ENCODE data around the gene MPP7.
A peak's percentile ranks its signal among the peaks of the same experiment; 100 is the strongest.
"Not testable (repeated sequence)": the region's sequence is repeated elsewhere in the genome, so short reads cannot be mapped to it uniquely, and the experiment has no call there.

Gene MPP7

DNA sequence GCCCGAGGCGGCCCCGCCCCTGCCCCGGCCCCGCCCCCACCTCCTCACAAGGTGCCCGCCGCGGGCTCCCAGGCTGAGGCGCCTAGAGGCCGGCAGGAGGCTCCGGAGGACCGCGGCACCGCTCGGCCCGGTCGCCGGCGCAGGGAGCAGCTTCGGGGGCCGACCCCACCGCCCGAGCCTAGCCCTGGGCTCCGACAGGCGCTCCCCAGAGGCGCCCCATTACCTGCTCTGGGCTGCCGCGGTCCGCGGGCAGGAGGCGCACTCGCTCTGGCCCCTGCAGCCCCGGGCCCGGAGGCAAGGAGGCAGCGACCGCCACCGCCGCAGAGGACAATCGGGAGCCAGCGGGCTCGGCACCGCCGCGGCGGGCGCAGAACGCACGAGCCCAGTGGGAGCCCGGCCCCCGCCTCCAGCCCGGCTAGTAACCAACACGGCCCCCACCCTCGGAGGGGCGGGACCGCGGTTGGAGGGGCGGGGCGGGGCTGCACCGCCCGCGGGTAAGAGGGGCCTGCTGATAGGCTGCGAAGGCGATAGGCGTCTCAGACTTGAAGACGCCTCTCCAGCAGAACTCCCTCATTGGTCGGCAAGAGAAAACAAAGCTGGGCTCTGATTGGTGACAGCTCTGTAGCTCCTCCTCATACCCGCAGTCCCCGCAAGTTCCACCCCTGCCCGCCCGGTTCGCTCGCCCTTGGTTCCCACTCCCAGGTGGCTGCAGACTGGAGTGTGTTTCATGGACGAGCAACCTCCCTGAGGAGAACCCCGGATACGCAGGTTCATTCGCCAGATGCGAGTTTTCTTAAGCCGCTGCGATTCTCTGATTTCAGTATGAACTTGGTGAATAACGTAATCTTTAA lies at the start of gene MPP7:
MPP7 (minus strand) TSS at position 427 of the 851 bp plus-strand sequence. CDS start 64,460 bp downstream, outside the sequence.
- DNase-seq = peak; percentile 97

DNA sequence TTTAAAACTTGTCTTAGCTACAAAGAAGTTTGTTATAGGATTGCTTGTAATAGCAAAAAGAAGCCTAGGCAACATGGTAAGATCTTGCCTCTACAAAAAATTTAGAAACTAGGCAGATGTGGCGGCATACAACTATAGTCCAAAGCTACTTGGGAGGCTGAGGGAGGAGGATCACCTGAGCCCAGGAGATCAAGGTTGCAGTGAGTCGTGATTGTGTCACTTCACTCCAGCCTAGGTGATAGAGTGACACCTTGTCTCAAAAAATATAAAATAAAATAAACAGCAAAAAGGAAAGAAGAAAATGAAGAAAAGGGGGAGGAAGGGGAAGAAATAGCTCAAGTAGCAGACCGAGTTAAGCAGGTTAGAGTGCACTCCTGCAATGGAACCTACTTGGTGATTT lies 47.0 kb upstream of the MPP7 start:
- DNase-seq = no peak

DNA sequence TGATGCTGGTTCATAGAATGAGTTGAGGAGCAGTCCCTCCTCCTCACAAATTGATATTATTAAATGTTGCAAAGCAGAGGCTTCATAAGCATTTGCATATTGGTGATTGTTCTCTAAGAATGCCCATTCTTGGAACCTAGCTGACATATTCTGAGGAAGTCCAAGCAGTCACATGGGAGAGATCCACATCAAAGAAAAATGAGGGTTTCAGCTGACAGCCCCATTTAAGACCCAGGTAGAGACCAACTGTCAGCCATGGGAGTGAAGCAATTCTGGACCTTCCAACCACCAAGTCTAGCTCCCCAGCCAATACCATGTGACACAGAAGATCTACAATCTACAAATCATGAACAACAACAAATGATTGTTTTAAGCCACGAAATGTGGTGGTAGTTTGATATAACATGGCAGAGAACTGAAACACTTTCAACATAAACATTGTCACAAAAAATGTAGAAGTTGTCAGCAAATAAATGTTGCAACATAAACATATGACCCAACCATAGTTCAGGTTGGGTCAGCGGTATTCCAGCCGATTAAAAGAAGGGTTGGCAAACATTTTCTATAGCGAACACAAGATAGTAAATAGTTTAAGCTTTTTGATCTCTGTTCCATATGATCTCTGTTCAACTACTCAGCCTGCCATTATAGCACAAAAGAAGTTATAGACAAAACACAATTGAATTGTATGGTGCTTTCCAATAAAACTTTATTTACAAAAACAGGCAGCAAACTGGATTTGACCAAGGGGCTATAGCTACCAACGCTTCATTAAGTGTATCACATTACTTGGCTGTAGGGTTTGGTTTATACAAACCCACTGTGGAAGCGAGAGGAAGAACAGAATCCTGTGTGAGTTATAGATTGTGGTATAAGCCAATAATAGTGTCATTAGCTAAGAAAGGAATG lies 41.4 kb upstream of the MPP7 start:
- DNase-seq = no peak

DNA sequence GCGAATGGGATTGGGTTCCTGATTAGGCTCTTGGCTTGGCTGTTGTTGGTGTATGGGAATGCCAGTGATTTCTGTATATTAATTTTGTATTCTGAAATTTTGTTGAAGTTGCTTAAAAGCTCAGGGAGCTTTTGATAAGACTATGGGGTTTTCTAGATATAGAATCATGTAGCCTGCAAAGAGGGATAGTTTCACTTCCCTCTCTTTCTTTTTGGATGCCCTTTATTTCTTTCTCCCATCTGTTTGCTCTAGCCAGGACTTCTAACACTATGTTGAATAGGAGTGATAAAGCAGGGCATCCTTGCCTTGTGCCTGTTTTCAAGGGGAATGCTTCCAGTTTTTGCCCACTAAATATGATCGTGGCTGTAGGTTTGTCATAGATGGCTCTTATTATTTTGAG lies 40.4 kb upstream of the MPP7 start:
- no peak for DNase-seq

DNA sequence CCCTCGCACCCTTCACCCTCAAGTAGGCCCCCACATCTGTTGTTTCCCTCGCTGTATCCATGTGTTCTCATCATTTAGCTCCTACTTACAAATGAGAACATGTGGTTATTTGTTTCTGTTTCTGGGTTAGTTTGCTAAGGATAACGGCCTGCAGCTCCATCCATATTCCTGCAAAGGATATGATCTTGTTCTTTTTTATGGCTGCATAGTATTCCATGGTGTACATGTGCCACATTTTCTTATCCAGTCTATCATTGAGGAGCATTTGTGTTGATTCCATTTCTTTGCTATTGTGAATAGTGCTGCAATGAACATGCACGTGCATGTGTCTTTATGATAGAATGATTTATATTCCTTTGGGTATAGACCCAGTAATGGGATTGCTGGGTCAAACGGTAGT lies 38.8 kb upstream of the MPP7 start:
- DNase-seq = not testable (repeated sequence)

DNA sequence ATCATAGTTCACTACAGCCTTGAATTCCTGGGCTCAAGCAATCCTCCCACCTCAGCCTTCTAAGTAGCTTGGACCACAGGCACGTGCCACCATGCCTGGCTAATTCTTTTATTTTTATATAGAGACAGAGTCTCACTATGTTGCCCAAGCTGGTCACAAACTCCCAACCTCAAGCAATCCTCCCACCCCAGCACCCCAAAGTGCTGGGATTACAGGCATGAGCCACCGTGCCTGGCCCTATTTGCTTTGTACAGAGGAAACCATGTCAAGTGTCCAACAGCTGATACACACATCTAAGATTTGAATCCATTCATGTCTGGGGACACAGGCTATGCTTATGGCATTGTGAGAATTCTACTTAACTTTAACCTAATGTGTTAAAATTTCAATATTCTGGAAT lies 29.9 kb upstream of the MPP7 start:
- no peak for DNase-seq

DNA sequence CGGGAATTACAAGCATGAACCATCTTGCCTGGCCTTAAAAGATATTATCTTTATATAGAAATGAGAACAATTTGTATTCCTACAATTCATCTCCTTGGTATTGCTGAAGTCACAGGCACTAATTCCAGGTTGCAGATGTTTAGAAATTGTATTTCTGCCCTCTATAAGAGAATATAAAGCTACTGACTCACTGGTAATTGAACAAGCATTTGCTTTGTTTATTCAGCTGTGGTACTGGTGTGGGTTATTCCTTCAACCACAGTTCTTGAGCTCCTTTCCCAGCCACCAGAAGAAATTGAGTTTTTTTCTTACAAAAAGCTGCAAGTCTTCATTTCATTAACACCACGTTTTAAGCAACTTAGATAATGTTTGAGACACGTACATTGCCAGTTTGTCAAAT lies 29.0 kb upstream of the MPP7 start:
- DNase-seq = no peak

DNA sequence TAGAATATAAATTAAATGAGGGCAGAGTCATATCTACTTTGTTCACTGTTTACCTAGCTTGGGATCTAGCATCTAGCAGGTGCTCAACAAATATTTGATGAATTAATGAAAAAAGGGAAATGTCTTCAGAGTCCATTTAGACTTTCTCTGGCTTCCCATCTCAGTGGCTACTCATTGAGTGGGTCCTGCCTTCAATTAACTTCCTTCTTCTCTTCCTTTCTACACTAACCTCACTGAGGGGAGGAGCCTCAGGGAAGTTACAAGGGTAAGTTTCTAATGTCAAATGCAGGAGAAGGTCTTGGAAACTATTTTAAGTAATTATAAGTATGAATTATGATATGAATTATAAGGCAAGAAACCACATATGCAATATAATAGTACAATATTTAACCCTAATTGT lies 28.2 kb upstream of the MPP7 start:
- DNase-seq = no peak

DNA sequence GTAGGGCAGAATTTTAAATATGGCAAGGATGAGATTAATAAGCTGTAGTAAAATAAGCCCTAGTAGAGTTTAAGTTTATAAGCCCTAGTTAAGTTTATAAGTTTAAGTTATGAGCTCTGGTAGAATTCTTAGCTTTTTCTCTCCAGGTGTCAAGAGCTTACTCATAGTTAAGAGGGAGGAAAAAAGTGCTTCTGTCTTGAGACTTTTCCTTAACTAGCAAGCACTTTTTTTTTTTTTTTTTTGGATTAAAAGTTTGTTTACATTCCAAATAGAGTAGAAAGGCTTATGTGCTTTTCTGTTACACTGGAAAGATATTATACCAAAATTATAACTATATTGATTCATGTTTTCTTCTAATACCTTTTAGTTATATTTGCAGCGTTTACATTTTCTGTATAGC lies 25.5 kb upstream of the MPP7 start:
- DNase-seq = no peak

DNA sequence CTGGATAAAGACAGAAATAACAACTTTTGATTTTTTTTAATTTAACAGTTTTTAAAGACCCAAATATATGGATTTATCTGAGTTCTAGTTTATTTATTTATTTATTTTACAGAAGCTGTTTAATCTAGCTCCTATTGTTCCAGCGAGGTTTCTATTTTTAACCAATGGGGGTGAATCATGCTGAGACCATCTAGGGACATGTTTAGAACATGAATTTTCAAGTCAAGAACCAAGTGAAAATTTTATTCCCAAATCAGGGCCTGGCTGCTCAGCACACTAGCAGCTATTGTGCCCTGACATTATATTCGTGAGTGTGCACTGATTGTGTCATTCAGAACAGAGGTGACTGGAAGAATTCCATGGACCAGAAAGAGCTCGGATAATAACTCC lies 24.6 kb upstream of the MPP7 start:
- DNase-seq = no peak

DNA sequence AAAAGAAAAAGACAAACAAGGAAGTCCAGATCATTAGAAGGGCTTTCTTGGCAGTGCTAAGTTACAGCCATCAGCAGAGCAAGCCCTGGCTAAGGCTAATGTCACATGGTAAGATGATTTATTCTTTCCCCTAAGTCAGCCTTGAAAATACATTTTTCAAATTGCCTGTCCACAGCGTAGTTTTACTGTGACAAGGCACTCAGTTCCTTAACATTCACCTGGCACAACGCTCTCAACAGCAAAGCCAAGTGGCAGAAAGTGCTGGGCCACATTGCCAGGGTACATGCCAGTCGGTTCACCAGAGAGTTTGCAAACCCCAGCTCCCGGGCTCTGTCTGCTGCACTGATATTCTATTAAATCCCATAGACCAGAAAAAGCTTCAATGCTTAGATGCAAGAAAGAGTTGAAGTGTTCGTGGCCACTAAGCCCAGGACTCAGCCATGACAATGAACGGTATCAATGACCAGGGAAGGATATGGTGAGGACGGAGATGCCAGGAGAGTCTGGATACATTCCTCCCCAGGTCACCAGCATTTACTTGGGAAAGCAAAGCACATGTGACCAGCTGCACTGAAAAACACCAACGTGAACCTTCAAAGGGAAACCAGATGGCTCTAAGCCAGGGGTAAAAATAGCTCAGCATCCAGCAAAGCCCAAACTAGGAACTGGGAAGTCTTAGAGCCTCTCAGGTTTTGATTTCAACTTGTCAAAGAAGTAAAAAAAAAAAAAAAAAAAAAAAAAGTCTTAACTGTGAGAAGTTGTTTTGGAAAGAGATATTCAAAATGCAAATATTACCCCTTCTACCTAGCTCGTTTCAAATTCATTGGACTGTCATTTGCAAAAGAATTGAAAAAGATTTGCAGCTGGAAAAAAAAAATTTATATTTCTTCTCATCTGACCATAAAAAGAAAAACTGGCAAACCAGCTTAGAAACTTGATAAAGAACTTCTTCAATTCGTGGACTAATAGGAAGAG lies 23.9 kb upstream of the MPP7 start:
- no peak for DNase-seq

DNA sequence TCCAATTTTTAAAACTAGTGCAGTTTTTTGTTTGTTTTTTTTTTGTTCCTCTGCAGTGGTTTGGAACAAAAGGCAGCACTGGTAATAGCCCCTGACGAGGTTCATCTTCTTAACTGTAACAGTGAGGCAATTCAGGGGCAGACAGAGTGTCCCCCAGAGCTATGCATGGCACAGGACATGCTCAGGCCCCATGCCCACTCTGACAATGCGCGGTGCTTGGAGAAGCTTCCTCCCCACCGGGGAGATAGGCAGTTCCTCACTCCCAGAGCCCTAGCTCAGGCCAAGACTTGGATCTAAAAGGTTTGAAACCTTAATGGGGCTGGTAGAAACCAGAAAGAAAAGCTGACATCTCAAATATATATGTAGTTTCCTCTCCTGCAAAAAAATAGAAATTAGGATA lies 17.9 kb upstream of the MPP7 start:
- no peak for DNase-seq

DNA sequence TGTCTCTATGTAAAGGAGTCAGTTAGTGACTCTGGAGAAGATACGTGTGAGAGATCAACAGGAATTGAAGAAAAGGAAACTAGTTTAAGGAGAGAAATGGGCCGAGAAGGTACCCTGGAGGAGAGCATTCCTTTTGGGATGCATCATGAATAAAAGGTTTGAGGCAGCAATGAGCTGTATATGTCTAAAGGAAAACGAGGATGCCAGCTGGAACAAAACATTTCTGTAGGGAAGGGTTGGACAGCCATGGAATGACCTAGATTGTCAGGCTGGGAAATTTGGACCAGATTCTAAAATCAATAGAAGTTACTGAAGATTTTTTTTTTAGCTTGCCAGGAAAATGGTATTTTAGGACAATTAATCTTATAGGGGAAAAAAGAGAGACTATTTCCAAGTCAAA lies 17.2 kb upstream of the MPP7 start:
- no peak for DNase-seq

DNA sequence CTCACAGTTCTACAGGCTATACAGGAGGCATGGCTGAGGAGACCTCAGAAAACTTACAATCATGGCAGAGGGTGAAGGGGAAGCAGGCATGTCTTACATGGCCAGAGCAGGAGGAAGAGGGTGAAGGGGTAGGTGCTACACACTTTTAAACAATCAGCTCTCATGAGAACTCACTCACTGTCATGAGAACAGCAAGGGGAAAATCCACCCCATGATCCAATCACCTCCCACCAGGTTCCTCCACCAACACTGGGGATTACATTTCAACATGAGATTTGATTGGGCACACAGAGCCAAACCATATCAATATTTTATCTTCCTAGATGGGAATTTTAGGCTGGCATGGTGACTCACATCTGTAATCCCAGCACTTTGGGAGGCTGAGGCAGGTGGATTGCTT lies 16.2 kb upstream of the MPP7 start:
- DNase-seq = not testable (repeated sequence)

DNA sequence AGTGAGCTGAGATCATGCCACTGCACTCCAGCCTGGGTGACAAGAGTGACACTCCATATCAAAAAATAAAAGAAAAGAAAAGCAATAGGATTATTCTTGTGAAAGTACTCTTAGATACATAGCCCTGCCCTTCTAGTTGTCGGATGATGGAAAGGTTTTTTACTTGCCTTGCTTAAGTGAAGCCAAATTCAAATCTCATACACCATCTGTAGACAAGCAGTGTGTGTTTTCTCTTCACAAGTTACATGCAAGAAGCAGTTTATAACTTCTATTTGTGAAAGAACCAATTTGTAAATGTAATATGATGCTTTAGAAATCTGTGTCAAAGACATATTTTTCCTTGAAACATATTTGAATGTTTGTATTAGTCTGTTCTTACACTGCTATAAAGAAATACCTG lies 15.8 kb upstream of the MPP7 start:
- DNase-seq = no peak

DNA sequence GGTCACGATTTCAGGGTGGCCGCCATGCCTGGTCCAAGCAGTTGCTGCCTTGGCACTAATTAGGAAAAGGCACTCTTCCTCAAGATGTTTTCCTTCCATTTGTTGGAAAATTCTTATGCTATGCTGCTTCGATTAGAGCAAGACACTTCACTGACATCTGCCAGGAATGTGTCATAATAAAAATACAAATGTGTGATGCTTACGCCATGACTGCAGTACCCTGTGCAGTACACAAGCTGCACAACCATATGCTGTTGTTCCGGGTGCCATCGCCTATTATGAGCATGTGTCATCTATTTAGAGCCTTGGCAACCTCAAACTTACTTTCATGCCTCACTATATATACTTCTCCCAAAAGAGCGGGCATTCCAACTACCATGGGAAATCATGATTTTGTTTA lies 14.9 kb upstream of the MPP7 start:
- no peak for DNase-seq

DNA sequence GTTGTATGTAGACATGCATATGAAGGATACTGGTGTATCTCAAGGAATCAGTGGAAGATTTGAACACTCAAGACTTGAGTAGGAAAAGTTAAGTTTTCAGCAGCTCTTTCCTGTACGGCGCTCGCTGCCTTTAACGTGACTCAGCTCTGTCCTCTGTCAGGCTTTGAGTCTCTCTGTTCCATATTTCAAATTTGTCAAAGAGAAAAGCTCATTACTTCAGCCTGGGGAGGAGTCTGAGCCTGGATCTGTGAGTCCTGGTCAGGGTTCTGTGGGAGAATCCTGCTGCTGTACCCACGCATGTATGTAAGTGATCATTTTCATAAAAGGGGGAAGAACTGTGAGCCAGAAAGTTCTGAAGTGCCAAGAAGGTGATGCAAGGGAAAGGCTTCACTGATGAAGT lies 13.8 kb upstream of the MPP7 start:
- no peak for DNase-seq

DNA sequence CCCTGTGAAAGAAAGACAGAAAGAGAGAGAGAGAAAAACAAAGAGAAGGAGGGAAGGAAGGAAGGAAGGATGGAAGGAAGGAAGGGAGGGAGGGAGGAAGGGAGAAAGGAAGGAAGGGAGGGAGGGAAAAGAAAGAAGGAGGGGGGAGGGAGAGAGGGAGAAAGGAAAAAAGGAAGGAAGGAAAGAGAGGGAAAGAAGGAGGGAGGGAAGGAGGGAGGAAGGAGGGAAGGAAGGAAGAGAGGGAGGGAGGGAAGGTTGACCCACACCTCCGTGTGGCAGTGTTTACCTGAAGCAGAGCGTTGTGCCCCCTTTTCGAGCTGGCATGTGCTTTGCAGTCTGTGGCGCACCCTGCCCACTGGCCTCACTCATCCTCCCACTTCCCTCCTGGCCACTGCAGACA lies 12.3 kb upstream of the MPP7 start:
- DNase-seq = no peak

DNA sequence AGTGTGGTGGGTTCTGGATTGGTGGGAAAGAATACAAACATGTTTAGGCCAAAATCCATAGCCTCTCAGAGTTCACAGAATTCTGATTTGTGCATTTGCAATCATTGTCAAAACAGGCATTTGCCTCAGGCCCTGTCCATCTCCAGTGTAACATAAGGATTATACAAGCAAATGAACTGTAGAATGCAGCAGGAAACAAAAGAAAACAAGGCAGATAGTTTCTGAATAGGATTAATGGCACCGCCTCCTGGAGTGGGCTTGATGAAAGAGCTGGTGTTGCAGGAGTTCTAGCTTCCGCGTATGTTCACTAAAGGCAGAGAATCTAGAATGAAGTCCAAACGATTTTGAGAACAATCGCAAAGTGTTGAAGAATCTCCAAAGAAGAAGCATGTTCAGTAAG lies 11.3 kb upstream of the MPP7 start:
- no peak for DNase-seq

DNA sequence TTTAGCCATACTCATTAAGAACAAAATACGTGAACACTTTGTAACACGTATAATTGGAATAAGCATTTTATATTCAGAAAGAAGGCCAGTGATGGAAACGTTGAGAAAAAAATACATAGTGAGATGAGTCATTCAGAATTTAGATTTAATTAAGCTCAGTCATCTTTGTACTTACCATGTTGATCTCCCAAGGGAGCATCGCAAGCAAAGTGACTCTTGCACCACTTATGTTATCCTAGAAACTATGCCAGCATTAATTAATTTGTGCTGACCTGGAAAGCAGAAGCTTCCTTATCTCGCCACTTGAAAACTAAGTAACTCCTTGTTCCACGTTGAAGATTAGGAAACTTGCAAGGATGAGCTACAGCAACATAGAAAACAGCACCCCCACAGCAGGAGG lies 9.7 kb upstream of the MPP7 start:
- no peak for DNase-seq

DNA sequence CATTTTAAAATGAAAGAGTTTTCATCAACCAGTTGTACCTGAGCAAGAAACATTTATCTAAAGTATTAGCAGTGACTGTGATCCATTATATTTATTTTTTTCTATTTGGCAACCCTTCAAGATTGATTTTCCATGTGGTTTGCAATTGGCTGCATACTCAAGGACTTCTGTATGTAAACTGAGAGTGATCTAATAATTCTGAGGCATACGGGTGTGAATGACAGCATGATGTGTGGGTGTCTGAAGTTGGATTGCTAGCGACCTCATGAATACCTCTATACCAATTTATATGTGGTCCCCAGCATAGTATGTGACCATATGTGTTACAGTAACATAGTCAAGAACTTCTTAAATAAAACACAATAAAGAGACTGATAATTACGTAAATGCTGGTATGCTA lies 8.2 kb upstream of the MPP7 start:
- DNase-seq = no peak

DNA sequence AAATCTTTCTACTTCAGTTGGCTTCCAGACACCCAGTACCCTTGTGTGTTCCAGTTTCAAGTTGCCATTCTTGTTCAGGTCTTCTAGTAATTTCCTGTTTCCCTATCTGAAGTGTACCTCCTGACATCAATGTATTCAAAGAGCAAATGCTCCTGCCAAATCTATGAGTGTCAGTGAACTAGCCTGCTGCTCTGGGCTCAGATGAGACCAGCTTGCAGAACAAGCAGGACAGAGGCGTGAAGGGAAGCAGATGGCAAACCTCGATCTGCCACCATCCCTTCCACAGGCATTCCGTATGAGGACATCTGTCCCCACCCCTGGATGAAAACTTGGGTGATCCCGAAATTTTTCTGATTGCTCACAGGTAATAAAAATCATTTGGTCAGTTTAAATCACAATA lies 4.4 kb upstream of the MPP7 start:
- DNase-seq = no peak

DNA sequence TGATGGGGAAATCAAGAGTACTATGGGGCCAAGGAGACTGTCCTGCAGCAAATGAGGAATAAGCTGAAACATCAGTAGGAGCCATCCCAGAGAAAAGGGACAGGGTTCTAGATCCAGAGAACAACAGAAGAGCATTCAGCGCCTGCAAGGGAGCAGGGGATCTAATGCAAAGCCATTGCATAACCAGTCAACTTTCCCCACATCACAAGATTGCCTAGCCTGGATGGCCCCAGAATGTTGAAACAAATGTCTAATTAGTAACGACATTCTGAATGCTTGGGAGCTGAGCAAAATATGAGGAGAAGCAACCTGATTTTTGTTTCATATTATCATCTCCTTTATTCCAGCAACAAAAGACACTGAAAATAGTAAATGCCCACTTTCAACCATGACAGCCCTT lies 2.7 kb upstream of the MPP7 start:
- DNase-seq = no peak
